WTC11 (cell line): Measurements from ENCODE around the gene CTNND2.

Experiments used
- KAT7 ChIP-seq: sonication (generic); formaldehyde crosslinking; IDR thresholded peaks from 2 replicates; pipeline ENCODE4 v1.8.1; 2023; ENCODE audit warnings: missing genetic modification reagents, mild to moderate bottlenecking, borderline replicate concordance
- PRRX2 ChIP-seq: fragments of 250-450 bp; sonication (Bioruptor Pico); IDR thresholded peaks from 2 replicates; pipeline ENCODE4 v1.8.0; 2021; ENCODE audit warnings: mild to moderate bottlenecking
- TF ChIP-seq, protein P1 (sequence below): sonication (generic); formaldehyde crosslinking; IDR thresholded peaks from 2 replicates; pipeline ENCODE4 v1.8.1; 2023; ENCODE audit warnings: mild to moderate bottlenecking, missing genetic modification reagents, moderate library complexity
- TF ChIP-seq, protein P2 (sequence below): fragments of 200-600 bp; IDR thresholded peaks from 2 replicates; pipeline ENCODE4 v1.8.0; 2022; ENCODE audit warnings: antibody characterized with exemption

DNA sequence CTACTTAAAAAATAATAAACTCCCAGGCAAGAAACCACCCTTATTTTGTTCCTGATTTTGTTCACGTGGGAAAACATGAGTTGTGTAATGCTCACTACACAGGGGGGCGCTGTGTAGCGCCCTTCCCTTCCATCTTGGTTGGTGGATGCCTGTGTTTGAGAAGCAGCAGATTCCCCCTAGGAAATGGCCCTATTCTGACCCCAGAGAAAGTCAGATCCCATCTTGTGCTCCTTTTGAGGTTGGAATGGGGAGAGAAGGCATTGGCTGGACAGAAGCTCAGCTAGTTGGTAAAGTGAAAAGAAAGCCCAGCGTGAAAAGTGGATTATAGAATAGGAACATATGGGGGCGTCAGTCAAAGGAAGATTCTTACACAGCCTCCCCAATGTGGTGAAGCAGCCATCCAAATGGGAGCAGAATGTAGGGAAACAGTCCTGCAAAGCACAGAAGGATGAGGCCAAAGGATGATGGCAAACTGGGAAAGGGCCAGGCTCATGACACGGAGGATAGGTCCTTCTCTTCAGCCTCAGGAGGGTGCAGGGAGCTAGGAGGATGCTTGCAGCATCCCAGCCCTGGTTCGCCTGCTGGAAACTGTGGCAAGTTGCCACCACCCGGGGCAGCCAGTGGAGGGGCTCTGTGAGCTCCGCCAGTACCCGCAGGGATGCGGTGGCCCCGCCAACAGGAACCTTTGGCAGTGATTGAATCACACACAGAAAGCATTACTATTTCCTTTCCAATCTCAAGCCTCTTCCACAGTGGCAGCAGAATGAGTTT, 829.0 kb downstream of the CTNND2 start:
- no peak for TF ChIP-seq KAT7
- TF ChIP-seq, protein P1, sequence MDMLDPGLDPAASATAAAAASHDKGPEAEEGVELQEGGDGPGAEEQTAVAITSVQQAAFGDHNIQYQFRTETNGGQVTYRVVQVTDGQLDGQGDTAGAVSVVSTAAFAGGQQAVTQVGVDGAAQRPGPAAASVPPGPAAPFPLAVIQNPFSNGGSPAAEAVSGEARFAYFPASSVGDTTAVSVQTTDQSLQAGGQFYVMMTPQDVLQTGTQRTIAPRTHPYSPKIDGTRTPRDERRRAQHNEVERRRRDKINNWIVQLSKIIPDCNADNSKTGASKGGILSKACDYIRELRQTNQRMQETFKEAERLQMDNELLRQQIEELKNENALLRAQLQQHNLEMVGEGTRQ (CRISPR knock-in tag) = no peak
- TF ChIP-seq PRRX2 (CRISPR knock-in tag) = no peak
- TF ChIP-seq, protein P2, sequence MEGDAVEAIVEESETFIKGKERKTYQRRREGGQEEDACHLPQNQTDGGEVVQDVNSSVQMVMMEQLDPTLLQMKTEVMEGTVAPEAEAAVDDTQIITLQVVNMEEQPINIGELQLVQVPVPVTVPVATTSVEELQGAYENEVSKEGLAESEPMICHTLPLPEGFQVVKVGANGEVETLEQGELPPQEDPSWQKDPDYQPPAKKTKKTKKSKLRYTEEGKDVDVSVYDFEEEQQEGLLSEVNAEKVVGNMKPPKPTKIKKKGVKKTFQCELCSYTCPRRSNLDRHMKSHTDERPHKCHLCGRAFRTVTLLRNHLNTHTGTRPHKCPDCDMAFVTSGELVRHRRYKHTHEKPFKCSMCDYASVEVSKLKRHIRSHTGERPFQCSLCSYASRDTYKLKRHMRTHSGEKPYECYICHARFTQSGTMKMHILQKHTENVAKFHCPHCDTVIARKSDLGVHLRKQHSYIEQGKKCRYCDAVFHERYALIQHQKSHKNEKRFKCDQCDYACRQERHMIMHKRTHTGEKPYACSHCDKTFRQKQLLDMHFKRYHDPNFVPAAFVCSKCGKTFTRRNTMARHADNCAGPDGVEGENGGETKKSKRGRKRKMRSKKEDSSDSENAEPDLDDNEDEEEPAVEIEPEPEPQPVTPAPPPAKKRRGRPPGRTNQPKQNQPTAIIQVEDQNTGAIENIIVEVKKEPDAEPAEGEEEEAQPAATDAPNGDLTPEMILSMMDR = peak; percentile 52; the same call in 1 of the 2 replicates
